ENCODE measurements around the gene IDE.
A peak's percentile ranks its signal among the peaks of the same experiment; 100 is the strongest.

IDE gene

DNA sequence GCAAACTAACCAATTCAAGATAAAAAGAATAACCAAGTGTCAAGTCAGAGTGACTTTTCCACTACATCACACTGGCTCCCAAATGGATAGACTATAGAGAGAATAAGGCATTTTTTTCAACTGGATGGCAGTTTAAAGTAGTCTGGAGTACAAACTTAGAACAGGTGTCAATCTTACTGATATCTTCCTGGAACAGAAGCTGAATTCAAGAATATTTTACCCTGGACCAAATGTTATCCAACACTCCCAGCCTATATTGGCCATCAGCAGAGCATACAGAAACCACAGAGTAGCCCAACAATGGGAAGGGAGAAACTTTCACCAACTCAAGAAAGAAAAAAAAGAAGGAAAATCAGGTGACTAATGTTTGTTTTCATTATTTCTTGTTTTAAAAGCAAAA lies 11.5 kb downstream of the IDE start:
- no peak for DNase-seq

GRCh38 chr10:92559046-92559445 lies 14.8 kb downstream of the IDE start:
- DNase-seq: no peak

DNA sequence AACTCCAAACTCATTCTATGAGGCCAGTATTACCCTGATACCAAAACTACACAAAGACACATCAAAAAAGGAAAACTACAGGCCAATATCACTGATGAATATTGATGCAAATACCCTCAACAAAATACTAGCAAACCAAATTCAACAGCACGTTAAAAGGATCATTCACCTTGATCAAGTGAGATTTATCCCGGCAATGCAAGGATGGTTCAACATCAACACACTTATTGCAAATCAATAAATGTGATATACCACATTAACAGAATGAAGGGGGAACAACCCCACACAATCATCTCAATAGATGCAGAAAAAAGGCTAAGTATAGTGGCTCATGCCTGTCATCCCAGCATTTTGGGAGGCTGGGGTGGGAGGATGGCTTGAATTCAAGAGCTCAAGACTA lies 19.9 kb downstream of the IDE start:
- DNase-seq: no peak

DNA sequence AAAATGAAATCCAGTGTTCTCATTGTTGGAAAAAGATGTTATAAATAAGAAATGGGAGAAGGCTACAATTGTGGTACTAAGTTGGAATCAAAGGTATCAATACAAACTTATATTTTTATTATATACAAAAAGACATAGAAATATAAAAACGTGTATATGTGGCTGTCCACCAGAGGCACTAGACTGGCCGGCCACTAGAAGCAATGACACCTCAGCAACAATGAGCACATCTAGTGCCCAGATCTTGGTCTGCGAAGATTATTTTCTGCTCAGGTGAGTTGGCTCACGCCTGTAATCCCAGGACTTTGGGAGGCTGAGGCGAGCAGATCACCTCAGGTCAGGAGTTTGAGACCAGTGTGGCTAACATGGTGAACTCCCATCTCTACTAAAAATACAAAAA lies 21.6 kb downstream of the IDE start:
- DNase-seq: no peak

- DNase-seq: no peak
Measured at GRCh38 chr10:92550924-92551323, 23.0 kb downstream of the IDE start.

DNA sequence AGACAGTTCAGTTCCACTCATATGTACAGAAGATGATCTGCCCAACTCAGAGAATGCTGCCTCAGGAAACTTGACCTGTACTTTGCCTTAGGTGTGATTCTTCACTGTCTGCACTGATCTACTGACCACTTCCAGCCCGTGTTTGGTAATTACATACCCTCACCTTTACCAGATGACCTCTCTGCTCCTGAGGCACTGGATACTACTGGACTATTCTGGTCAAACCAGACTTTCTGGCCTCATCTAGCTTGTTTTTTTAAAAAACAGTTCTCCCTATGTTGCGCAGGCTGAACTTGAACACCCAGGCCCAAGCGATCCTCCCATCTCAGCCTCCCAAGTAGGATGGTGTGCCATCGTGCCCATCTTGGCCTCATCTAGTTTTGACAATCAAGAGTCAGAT lies 26.2 kb downstream of the IDE start:
- DNase-seq: no peak

DNA sequence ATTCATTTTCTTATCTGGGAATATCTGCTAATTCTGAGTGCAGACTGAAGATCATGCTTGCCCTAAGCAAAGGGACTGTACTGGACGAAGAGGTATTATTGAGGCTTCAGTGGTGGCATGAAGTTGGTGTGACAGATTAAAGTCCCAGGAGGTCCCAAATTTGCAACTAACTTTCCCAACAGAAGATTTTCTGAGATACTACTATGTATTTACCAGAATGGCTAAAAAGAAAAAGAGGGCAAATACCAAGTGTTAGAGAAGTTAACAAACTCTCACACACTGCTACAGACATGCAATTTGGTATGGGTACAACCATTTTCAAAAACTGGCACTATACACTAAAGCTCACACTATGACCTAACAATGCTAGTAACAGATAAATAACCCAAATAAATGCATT lies 28.3 kb downstream of the IDE start:
- no peak for DNase-seq

GRCh38 chr10:92544296-92544695 lies 29.6 kb downstream of the IDE start:
- DNase-seq: no peak

- DNase-seq: no peak
Measured at GRCh38 chr10:92542458-92542857, 31.4 kb downstream of the IDE start.

GRCh38 chr10:92541583-92541982 lies 32.3 kb downstream of the IDE start:
- DNase-seq: no peak

GRCh38 chr10:92538231-92538958 lies 35.5 kb downstream of the IDE start:
- no peak for DNase-seq

GRCh38 chr10:92530891-92531535 lies 42.9 kb downstream of the IDE start:
- DNase-seq: no peak

GRCh38 chr10:92530421-92530820 lies 43.5 kb downstream of the IDE start:
- no peak for DNase-seq

DNA sequence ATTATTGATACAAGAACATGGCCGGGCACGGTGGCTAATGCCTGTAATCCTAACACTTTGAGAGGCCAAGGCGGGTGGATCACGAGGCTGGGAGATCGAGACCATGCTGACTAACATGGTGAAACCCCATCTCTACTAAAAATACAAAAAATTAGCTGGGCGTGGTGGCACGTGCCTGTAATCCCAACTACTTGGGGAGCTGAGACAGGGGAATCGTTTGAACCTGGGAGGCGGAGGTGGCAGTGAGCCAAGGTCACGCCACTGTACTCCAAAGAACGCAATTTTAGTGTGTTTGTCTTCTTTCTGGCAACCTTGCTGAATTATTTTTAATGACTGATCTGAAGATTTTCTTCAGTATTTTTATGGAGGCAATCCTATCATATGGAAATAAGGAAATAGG lies 46.2 kb downstream of the IDE start:
- no peak for DNase-seq

DNA sequence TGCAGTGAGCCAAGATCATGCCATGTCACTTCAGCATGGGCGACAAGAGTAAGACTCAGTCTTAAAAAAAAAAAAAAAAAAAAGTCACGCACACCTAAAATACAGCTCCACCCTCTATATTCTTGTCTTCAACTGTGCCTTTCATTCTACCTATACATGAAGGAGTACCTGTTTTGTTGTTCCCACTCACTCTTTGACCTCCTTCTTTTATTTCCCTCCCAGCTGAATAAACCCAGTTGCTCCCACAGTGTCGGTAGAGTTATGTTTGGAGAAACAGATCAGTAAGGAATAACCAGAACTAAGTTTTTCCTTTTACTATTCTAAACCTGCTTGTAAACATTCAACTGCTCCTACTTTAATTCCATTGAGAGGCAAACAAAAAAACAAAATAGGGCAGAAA lies 50.3 kb downstream of the IDE start:
- DNase-seq: no peak

- DNase-seq: peak; percentile 6
Measured at GRCh38 chr10:92517034-92517655, 56.7 kb downstream of the IDE start.

DNA sequence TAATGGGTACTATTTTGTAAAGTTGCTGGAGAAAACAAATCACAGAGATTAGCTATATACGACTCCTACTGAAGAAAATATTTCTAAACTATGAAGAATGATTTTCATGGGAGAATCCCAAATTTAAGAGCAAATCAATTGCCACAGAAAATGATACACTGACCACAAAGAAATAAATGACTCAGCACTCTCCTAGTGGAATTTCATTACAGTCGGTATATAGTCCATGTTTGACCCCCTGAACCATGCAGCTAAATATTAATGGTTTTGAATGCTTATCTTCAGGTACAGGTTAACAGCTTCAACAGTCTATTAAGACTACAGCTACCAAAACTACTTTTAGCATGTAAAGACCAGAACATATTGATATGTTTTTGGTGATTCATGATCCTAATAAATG lies 65.0 kb downstream of the IDE start:
- no peak for DNase-seq

GRCh38 chr10:92506336-92506735 lies 67.6 kb downstream of the IDE start:
- no peak for DNase-seq

GRCh38 chr10:92505044-92505443 lies 68.8 kb downstream of the IDE start:
- DNase-seq: no peak

- no peak for DNase-seq
Measured at GRCh38 chr10:92502296-92502808, 71.5 kb downstream of the IDE start.

- no peak for DNase-seq
Measured at GRCh38 chr10:92493362-92493761, 80.5 kb downstream of the IDE start.

DNA sequence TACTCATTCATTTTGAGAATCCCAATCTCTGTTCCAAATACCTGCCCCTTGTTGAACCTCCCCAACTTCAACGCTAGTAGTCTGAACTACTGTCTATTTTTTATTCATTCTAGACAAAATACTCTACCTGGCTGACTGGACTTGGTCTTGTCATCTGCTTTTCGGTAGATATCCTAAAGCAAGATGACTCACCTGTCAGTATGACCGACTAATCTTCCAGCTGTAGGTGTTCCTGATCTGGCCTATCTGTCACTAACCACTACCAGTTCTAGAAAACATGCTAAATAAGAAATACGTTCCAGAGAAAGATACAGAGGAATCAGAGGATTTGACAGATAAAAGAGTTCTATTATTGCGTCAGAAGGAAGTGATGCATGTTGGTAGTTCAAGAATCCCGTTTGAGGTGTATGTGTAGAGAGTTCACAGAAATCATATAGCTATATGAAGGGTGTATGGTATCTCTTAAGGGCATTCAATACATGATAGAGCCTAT lies 81.1 kb downstream of the IDE start:
- no peak for DNase-seq

DNA sequence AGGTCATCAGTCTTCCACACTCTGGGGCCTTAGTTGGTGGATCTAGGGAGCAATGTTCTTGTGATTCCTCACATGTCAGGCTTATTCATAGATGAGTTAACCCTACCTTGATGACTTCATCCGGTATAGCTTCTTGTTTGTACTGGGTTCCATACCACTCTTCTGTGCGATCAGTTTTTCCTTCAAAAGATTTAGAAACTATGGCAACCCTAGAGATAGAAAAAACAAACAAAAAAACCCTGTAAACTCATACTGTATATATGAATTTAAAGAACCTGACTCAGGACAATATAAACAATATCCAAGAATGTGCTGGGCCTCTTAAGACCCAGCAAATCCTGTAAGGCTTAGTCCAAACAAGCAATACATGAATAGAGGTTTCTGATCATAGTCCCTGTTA lies 83.5 kb downstream of the IDE start:
- DNase-seq: no peak

- no peak for DNase-seq
Measured at GRCh38 chr10:92486637-92487036, 87.3 kb downstream of the IDE start.

Measured in T1000 (cell line).